GM19438 (cell line): ENCODE data around the gene BAZ2B.

Experiments used
- ATAC-seq: cut with Tn5 transposase; IDR thresholded peaks from one replicate; pipeline ENCODE4 v1.9.1; 2021; ENCODE audit warnings: low read depth; ENCODE audit not compliant: unreplicated experiment

The BAZ2B gene

DNA sequence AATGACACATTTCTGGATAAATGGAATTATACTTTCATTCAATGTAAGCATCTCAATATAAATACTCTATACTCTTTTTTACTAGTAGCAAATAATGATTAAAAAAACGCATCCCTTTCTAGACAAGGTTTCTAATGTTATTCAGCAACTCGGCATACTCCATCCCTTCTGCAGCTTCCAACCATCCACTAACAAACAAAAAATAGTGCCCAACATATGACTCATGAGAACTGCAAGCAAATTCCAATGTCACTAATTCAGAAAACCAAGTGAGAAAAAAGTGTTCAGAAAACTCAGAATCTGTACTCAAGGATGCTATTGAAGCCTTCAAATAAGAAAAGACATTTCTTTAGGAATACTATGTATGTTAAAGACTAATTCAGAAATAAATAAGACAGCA is 140.0 kb downstream of the BAZ2B start:
- ATAC-seq, result no peak

DNA sequence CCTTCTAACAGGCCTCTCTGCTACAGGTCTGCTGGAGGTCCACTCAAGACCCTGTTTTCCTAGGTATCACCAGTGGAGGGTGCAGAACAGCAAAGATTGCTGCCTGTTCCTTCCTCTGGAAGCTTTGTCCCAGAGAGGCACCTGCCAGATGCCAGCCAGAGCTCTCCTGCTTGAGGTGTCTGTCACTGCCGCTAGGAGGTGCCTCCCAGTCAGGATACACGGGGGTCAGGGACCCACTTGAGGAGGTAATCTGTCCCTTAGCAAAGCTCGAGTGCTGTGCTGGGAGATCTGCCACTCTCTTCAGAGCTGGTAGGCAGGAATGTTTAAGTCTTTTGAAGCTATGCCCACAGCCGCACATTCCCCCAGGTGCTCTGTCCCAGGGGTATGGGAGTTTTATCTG is 140.6 kb downstream of the BAZ2B start:
- ATAC-seq, result no peak

DNA sequence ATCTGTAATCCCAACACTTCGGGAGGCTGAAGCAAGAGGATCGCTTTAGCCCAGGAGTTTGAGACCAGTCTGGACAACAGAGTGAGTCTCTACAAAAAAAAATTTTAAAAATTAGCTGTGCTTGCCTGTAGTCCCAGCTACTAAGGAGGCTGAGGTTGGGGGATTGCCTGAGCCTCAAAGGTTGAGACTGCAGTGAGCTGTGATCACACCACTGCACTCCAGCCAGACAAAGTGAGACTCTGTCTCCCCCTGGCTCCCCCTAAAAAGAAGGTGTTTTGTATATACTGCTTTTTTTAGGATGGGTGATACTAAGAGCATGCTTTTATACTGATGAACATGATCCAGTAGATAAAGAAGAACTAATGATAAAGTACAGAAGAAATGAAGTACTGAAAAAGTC is 145.0 kb downstream of the BAZ2B start:
- no peak for ATAC-seq

DNA sequence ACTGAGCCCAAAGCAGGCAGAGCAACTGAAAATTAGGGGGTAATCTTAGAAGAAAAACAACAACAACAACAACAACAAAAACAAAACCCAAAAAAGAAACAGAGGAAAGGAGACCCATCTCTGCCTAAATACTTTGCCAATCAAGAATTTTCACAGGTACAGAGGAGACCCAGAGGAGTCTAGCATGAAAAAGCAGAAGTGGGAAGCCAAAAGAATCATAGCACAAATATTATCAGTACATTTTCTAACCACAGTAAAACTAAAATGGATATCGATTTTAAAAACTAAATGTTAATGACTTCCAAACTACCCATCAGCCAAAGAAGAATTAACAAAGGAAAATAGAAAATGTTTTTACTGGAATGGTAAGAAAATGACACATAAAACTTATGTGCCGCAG is 148.1 kb downstream of the BAZ2B start:
- ATAC-seq, result no peak

DNA sequence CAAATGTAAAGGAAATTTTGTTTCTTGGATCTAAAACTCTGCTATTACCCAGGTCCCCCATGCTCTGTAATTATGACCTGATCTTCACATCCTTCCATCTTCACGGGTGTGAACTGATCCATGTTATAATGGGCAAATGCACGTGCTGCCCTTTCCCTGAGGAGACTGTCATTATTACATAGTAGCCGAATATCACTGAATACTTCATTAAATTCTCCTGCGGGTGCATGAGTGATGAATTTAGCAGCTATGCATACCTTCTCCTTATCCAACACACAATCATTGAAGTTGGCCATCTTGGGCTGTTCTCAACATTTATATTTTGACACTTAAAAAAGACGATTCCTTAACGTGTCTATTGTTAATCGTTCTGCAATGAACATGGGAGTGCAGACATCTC is 153.4 kb downstream of the BAZ2B start:
- ATAC-seq, result no peak

DNA sequence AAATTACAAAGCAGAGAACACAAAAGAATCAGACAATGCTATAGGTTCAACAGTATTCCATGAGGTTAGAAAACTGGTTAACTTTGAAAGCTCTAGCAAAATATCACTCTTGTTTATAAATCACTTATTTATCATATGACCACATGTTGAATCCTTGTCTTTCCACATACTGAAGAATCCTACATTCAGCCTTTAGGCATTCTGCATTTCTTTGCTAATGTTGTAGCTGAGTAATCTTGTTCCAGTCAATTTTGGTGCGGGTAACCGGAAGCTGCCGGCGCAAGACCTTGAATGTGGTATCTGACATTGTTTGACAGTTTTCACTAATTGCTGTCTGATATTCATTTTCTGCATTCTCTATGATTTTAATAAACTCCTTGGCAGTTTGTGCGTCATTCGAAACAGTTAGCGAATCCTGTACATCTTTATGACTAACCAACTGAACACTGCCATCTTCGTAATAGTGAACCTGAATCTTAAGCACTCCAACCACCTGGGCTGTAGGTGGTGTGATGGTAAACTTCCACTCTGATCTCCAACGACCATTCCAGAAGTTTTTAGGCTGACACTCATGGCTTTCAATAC is 154.1 kb downstream of the BAZ2B start:
- no peak for ATAC-seq

DNA sequence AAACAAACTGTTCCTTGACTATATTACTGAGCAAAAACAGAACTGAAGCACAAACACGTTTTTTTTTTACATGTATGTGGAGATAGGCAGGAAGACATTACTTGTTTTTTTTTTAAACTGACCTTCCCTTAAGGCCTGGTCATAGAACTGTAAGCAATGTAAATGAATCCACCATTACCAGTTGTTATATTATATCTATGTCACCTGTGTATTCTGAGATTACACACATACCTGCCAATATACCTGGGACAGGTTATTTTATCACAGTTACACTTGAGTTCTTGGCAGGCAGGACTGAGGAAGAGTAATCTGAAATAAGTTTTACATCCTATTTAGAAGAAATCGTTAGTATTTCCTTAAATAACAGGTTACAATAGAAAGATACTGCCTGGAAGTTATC is 155.3 kb downstream of the BAZ2B start:
- ATAC-seq, result no peak

DNA sequence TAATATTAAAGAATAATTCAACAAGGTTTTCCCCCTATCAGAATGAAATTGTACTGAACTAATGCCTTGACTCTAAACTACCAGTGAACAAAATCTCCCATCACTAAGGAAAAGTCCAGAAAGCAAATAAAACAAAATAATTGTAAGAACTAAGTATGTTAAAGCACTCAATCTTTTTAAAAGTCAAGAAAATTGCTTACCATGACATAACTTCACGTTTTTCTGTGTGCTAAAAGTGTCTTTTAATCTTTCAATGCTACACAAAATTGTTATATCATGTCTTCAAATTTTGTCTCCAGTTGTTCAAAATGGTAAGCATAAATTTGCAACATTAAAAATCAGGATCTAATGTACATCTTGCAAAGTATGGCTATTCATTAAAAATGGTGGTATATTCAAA is 156.1 kb downstream of the BAZ2B start:
- no peak for ATAC-seq

DNA sequence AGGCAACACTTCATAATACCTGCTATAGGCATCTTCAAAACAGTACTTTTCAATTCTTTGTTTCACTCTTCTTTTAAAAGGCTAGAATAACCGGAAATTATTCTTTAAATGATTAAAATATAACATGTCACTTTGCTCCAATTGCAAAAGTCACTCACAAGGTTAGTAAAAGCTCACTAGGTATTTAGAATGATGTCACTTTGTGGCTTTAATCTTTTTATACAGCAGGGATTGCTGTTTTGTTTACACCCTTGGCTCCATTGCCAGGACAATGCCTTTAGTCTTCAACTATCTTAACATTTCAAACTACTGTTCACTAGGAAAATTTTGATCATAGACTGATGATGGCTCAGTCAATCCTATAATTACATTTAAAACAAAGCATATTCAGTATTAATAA is 157.1 kb downstream of the BAZ2B start:
- no peak for ATAC-seq

DNA sequence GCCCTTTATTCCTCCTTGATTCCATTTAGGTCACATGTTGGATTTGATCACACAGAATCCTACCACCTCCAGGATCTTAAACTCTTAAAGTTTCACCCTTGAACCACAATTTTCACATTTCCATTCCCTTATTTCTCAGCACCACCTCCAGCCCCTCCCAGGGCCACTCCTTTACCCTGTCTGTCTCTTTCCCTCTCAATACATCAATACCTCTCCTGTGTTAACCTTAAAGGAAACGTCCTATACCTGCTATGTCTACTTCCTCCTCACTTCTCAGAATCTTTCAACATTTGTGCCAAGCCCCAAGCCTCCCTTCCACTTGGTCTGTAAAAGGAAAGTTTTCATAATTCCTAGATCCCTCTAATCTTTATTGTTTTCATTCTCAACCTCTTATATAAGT is 158.8 kb downstream of the BAZ2B start:
- no peak for ATAC-seq

DNA sequence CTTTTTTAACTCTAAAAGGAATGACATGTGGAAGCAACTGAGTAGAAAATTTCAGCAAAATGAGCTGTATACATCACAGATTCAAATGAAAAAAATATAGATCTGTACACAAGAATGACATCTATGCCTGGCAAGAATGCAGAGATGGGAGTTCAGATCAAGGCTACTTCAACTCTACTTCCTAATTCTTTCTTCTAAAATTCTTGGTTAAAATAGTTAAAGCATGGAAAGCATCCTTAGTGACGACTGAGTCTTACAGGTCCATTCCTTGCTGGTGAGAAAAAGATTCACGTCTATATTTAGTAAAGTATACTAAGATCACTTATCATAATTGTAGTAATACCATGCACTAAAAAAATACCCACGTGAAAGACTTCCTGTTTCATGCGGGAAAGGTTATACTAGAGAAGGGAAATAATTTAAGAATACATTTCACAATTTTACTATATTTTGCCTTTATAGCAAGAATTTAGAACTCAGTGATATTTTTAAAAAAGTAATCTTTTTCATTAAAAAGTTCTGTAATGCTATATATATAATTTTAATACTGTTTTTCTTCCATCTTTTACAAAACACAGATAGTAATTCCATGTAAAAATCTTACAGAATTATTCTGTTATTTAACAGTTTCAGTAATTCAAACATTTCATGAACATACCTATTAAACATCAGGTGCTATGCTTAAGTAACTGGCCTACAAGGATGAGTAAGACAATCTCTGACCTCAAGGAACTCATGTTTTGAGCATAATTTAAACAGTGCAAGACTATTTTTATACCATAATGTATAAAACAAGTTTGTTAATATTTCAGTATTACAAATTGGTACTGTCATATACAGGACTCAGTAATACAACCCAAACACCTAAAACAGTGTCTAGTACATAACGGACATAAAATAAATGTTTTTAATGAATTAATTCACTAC is 159.6 kb downstream of the BAZ2B start:
- no peak for ATAC-seq

DNA sequence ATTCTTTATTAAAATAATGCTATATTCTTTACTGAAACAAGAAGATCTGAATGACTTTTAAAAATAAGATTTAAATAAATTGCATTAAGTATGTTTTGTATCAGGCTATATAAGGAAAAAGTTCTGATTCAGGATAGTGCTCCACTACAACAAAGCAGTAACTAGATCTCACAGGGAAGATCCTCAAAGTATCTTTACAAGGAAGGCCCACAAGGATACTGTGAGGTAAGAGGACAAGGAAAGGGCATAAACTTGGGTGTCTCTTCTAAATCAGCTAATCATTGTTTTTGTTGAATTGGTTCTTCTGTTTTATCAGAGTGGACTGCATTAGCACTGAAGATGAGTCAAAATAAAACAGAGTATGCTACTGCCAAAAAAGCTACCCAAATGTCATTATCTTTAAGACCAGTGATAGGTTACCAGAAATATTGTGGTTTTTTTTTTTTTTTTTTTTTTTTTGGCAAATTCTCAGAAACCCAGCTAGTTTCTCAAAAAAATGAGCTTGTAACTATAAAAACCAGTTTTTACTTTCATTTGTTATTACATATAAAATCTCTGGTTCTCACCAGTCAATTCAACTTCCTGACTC is 160.9 kb downstream of the BAZ2B start:
- no peak for ATAC-seq

DNA sequence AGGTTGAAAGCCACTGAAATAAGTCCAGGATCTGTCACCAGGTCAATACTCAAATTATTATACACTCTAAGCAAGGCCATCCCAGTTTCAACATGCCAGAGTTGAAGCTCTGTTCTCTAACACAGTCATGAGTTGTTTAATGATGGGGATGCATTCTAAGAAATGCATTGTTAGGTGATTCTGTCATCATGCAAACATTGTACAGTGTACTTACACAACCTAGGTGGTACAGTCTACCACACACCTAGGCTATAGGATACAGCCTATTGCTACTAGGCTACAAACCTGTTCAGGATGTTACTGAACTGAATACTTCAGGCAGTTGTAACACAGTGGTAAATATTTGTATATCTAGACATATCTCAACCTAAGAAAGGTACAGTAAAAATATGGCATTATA is 162.2 kb downstream of the BAZ2B start:
- no peak for ATAC-seq

DNA sequence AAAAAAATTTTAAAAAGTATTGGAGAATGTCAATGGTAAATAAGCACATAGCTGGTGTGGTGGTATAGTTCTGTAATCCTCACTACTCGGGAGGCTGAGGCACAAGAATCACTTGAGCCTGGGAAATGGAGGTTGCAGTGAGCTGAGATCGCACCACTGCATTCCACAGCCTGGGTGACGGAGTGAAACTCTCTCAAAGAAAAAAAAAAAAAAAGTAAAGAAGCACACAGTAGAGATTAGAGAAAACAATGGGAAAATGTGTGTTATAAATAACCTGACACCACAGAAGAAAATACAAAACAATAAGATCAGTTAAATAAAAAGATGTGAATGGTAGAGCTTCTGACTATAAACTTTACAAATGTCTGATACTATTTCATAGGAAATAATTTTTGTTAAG is 166.2 kb downstream of the BAZ2B start:
- no peak for ATAC-seq

DNA sequence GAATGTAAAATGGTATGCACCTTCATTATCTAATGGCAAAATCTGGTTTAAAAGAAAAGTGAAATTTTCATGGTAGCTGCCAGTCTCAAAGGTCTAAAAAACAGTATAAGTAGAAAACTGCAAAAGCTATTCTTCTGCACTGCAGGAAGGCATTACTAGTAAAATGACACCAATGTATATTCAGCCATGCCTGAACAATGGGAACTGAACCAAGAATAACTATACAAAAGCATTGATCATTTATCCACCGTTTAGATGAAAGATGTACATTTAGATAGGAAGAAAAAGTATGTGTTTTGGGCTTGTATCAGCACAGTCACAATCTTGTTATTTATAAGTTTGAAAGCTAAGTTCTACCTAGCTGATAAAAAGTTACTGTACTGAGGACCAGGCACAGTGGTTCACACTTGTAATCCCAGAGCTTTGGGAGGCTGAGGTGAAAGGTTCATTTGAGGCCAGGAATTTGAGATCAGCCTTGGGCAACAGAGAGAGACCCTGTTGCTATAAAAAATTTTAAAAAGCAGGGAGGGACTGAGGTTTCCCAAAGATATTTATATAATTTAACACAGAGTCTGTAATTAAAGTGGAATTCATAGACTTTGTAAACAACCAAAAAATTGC is 166.7 kb downstream of the BAZ2B start:
- no peak for ATAC-seq

DNA sequence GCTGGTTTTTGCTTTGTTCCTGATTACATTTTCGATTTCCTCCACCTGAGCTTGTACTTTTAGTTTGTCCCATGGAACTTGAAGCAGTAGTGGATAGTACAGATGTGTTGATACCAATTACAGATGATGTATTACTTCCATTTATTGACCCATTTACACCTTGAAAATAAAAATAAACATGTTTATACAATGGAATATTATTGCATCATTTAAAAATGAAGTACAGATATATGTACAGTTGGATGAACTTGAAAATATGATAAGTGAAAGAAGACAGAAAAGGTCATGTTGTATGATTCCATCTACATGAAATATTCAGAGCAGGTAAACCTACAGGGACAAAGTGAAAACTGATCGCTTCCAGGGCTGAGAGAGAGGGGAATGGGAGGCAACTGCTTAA is 169.5 kb downstream of the BAZ2B start:
- ATAC-seq, result no peak

DNA sequence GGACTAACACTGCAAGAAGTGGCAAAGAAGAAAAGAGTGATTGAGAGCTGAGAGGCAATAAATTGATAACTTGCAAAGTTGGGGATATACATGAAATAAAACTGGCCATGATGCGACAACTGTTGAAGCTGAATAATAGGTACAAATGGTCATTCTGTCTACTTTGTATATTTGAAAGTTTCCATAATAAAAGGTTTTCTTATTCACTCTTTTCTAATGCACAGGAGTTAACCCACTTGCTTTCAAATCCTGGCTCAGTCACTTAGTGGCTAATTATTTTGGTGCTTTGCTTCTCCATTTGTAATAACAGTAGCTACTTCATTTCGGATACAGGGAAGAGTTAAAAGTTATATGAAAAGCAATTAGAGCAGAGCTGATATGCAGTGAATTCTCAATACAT is 170.1 kb downstream of the BAZ2B start:
- ATAC-seq, result no peak

DNA sequence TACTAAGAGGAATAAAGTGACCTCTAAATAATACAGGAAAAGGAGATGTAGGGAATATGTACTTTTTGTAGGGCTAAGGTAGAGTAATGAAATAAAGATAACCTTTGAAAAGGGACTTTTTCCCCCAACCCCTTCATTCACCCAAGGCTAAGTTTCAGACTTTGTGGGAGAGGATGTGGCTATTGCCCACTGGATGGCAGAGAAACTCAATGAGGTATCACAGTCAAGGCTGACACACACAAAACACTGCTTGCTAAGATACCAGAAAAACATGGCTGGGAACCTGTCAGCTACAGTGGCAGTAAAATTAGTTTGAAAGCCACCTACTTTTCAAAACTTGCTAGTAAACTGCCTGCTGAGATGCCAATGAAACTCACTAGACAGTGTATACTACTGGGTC is 171.0 kb downstream of the BAZ2B start:
- ATAC-seq, result no peak

DNA sequence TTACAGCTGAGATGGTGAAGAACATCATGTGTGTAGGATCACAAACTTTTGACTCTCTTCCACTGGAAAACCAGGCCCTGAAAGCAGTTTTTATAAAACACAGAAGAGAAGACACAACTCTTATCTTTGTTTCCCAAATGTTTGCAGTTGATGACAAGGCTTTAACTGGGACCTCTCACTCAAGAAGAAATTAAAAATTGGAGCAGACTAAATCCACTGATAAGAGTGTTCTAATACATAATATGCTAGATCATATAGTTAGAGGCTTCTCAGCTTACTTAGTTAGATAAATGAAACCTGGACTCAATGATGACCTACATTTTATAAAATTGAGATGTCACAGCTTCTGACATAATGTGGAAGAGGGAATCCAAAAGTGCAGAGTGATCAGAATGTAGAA is 171.6 kb downstream of the BAZ2B start:
- ATAC-seq, result no peak

DNA sequence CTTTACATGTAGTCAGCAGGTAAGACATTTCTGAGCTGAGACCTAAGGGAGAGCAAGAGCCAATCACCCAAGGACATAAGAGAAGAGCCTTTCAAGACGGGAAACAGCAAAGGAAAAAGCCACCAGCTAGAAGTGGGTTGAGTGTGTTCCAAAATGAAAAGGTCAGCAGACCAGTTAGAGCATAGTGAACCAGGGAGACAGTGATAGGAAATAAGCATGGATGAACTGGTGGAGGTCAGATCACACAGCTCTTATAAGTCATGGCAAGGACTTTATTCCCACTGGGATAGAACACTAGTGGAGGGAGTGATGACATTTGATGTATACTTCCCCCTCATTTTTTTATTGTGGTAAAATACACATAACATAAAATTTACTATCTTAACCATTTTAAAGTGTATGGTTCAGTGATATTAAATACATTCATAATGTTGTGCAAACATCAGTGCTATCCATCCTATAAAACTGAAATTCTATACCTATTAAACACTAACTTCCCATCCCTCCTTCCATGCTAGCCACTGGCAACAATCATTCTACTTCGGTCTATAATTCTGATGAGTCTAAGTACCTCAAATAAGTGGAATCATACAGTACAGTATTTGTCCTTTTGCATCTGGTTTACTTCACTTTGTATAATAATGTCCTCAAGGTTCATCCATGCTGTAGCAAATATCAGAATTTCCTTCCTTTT is 174.0 kb downstream of the BAZ2B start:
- ATAC-seq, result no peak

DNA sequence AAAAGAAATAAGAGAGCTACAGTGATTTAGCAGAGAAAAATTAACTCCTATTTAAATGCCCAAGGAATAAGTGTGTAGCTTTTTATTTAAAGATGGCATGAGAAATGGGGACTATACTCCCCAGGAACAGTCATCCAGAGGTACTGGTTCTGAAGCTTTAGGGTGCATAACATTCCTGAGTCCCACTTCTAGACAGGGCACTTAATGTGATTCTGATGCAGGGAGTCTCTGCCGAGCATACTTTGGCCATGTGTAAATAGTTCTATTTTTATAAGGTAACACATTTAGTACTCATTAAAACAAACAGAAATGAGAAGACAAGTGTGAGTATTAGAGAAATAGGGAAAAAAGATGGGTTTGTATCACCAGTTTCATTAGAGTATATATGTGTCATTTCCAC is 175.2 kb downstream of the BAZ2B start:
- no peak for ATAC-seq
